Fibroblast of villous mesenchyme (primary cell): Measurements from ENCODE around the gene C1S. TPM values are rescaled to one million over a fixed set of nuclear protein-coding genes. Genes with fewer than 3 reads are reported as not detected.
A peak's percentile ranks its signal among the peaks of the same experiment; 100 is the strongest.

Experiments used
- DNase-seq: peaks from one replicate; pipeline ENCODE4 v3.0.0-alpha.2; 2010; ENCODE audit warnings: low read depth
- H3K4me3 ChIP-seq: 2 replicates; pipeline ENCODE4 v1.5.1; 2011; ENCODE audit warnings: low read depth, mild to moderate bottlenecking, low read length
- total RNA-seq: library from RNA; depleted of rRNA; stranded (reverse); fragments of >200 nt; gene quantifications from 2 replicates; pipeline ENCODE4 v1.2.3, GENCODE V29; 2012
- TF ChIP-seq, protein P1 (sequence below): IDR thresholded peaks from 2 replicates; pipeline ENCODE4 v1.5.1; 2012; ENCODE audit warnings: low read depth, mild to moderate bottlenecking, low read length; ENCODE audit not compliant: insufficient read depth

C1S gene
- total RNA-seq, 1 donor, result 146 TPM

DNA sequence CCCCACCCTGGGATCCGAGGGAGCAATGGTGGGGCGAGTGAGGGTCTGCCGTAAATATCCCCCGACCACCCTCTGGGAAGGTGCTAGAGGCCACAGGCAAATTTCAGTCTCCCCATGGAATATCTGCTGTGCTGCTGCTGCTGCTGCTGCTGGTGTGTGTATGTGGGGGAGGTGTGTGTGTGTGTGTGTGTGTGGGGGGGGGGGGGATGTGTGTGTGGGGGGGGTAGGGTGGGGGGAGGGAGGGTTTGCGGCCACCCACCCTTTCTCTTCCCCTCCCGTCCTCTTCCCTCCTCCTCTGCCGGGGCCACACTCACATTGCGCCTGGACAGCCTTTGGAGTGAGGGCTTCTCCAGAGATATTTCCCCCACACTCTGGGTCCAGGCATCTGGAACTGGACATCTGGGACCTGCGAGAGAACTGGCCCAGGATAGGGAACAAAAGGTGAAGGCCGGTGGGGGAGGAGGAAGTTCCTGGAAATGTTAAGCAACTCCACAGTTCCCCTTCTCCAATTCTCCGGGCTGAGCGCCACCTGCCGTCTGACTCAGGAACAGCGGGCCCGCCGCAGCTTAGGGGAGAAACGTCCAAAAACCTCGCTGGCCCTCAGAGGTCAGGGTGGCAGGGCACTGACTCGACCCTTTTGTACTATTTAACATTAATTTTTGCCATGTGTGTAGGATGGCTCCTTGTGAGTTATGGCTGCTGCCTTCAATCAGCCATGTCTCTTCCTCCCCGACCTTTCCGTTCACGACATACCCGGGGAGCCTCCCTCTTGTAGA is 48.5 kb downstream of the C1S start, which contains the start of gene C1RL:
C1RL (minus strand) TSS at position 419 of the 776 bp plus-strand sequence; CDS start at position 385, 34 bp downstream.
- TF ChIP-seq, protein P1, sequence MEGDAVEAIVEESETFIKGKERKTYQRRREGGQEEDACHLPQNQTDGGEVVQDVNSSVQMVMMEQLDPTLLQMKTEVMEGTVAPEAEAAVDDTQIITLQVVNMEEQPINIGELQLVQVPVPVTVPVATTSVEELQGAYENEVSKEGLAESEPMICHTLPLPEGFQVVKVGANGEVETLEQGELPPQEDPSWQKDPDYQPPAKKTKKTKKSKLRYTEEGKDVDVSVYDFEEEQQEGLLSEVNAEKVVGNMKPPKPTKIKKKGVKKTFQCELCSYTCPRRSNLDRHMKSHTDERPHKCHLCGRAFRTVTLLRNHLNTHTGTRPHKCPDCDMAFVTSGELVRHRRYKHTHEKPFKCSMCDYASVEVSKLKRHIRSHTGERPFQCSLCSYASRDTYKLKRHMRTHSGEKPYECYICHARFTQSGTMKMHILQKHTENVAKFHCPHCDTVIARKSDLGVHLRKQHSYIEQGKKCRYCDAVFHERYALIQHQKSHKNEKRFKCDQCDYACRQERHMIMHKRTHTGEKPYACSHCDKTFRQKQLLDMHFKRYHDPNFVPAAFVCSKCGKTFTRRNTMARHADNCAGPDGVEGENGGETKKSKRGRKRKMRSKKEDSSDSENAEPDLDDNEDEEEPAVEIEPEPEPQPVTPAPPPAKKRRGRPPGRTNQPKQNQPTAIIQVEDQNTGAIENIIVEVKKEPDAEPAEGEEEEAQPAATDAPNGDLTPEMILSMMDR, result peak; percentile 97
- peak within 1 kb of the TSS; percentile 77 for H3K4me3 ChIP-seq
- peak; percentile 92 for DNase-seq

DNA sequence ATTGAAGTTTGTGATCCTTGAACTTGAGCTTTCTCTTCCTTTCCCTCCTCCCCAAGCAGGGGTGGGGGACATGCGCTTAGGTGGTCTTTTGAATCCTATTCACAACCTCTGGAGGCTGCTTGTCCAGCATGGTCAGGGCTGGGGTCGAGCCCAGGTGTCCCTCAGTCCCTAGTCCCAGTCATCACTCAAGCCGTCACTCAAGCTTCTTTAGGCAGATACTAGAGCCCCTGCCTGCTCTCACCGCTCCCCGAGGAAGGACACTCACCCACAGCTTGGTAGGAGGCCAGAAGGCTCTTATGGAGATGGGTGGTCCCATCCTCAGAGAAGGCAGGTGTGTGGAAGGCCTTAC is 49.0 kb downstream of the C1S start:
- peak overlapping the region; percentile 77 for H3K4me3 ChIP-seq

DNA sequence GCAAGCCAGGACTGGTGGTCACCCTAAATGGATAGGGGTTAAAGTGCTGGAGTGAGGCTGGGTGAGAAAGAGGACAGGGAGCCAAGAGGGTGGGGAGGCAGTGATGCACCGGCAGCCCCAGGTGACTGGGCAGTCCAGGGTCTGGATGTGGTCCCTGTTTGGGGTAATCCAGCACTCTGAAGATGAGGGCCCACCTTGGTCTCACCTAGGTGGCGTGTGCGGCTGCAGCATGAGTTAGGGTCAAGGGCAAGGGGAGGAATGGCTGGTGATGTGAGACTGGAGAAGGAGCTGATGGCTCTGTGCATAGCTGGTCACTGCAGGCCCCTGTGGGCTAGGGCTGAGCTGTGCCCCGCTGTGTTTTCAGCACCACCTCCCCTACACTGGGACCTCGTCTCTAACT is 50.1 kb downstream of the C1S start:
- H3K4me3 ChIP-seq, result no peak overlapping the region
- DNase-seq, result no peak
- TF ChIP-seq, protein P1, result no peak

More for the DNA sequence above, 49.0 kb downstream of the C1S start:
- TF ChIP-seq, protein P1, result no peak
- no peak for DNase-seq

DNA sequence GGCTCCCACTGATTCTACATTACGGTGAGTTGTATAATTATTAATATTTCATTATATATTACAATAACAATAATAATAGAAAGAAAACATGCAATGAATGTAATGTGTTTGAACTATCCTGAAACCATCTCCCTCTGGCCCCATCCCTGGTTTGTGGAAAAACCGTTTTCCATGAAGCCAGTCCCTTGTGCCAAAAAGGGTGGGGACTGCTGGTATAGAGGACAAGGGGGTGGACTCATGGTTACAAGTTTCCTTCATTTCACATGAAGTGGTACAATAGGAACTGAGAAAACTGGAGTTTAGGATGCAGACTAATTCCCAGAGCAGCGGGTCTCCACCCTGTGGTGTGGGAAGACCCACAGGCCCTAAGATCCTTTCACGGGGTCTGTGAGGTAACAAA is 51.5 kb downstream of the C1S start:
- TF ChIP-seq, protein P1, result no peak
- no peak overlapping the region for H3K4me3 ChIP-seq

DNA sequence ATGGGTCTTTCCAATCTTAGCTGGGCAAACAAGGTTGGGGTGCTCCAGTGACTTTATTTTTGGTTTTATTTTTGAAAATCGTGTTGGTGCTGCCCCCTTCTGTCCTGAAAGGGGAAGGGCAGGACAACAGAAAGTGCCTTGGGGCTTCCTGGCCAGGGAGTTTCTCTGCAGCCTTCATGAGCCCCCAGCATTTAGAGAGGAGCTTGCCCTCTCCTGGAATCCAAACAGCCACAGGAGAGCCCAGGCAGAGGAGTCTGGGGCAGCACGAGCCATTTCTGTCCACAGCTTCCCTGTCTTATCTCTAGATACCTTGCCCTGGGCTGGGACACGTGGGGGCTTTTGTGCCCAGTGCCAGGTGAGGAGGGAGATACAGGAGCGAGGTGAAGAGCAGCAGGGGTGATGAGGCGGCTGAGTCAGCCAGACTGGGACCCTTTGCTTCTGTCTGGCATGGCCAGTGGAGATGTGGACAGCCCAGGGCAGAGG is 52.9 kb downstream of the C1S start:
- TF ChIP-seq, protein P1, result peak; percentile 81
- DNase-seq, result peak; percentile 53
- H3K4me3 ChIP-seq, result no peak overlapping the region

More for the DNA sequence above, 51.5 kb downstream of the C1S start:
- DNase-seq, result no peak

DNA sequence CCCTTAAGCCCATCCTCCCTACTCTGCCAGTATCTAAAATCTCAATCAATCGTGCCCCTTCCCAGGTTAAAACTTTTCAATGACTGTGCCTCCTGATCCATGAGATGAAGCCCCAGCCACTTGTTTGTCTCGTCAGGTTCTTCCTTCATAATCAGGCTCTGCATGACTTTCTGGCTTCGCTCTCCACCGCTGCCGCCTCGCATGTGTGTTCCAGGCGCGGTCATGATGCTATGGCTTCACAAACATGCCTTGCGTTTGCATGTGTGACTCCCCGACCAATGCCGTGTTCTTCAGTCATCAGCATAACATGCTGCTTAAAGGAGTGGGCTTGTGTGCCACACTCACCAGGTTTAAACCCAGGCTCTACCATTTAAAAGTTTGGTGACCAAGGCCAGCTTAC is 53.5 kb downstream of the C1S start:
- TF ChIP-seq, protein P1, result no peak
- DNase-seq, result no peak
- no peak overlapping the region for H3K4me3 ChIP-seq
